GM18498 (cell line): ENCODE measurements around the gene CYP26A1.
"Not testable (repeated sequence)": the region's sequence is repeated elsewhere in the genome, so short reads cannot be mapped to it uniquely, and the experiment has no call there.

Experiments used
- ATAC-seq: cut with Tn5 transposase; IDR thresholded peaks from one replicate; pipeline ENCODE4 v1.9.1; 2021; ENCODE audit warnings: mild to moderate bottlenecking, moderate library complexity; ENCODE audit not compliant: unreplicated experiment

The CYP26A1 gene

GRCh38 chr10:93079663-93080349 lies 6.1 kb downstream of the CYP26A1 start:
- no peak for ATAC-seq

GRCh38 chr10:93080350-93081046 lies 6.8 kb downstream of the CYP26A1 start:
- ATAC-seq: peak; percentile 53

DNA sequence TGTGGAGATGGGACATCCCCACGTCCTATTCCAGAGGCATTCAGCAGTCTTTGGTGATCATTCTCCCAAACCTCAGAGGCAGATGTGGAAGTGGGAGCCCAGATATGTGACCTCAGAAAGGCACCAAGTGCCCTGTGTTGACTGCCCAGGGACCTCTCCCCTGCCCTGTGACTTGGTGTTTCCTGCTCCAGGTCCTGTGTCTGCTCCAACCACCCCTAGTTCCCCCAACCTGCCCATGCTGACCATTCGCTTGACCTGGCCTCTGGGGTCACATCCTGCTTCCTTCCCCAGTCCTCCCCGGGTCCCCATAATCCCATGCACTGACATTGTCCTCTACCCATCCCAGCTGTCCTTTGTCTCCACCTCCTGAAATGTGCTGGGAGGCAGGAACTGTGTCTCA lies 7.6 kb downstream of the CYP26A1 start:
- no peak for ATAC-seq

GRCh38 chr10:93081834-93082233 lies 8.1 kb downstream of the CYP26A1 start:
- no peak for ATAC-seq

DNA sequence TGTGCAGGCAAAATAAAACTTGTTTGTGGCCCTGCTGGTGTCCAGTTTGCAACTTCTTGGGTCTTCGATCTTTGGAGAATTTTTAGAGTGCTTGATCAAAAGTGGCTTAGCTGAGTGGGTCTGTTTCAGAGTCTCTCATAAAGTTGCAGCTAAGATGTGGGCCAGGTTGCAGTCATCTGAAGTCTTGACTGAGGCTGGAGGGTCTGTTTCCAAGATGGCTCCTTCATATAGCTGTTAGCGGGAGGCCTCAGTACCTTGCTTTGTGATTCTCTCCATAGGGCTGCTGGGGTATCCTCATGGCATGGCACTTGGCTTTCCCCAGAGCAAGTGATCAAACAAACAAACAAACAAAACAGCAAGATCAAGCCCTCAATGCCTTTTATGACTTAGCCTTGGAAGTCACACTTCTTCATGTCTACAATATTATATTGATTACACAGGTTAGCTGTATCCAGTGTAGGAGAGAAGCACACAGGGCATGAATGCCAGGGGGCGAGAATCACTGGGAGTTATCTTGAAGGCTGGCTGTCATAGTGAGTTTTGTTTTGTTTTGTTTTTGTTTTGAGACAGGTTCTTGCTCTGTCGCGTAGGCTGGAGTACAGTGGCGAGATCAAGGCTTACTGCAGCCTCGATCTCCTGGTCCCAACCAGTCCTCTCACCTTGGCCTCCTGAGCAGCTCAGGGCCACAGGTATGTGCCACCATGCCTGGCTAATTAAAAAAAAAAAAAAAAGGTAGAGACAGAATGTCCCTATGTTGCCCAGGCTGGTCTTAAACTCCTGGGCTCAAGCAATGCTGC lies 10.2 kb downstream of the CYP26A1 start:
- no peak for ATAC-seq

DNA sequence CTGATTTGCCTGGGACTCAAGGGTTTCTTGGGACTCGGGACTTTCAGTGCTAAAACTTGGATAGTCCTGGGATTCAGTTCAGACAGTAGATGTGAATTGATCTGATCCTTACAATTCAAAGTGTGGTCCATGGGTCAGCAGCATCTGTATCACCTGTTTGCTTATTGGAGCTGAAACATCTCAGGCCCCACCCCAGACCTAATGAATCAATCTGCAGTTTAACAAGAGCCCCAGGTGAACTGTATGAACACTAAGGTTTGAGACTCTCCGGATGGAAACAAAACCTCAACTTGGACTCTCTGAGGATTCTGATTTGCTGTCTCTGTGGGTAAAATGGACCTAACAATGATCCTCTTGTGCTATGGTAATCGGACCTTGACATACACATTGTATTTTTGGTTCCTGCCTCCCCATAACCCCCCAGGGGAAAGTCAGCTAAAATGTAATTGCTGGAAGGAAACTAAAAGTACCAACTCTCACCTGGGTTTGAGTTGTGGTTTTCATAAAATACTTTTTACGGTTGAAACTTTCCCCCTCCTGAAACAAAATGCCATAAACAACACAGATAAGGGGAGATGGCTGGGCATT lies 11.7 kb downstream of the CYP26A1 start:
- ATAC-seq: no peak

DNA sequence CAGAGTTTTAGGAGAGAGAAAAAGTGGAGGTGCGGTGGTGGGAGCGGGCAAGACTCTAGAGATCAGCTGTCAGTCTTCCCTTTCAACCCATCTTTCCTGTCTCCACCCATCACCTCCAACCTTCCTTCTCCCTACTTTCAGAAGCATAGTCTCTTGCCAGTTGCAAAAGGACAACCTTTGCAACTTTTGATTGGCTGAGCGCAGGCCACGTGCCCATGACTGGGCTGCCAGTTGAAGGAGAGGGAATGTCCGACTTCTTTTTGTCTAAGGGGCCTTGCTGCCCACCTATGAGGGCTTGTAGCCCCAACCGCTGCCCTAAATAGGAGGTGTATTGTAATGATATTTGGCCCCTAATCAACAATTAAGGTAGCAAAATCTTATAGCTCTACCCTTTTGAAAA lies 12.6 kb downstream of the CYP26A1 start:
- no peak for ATAC-seq

DNA sequence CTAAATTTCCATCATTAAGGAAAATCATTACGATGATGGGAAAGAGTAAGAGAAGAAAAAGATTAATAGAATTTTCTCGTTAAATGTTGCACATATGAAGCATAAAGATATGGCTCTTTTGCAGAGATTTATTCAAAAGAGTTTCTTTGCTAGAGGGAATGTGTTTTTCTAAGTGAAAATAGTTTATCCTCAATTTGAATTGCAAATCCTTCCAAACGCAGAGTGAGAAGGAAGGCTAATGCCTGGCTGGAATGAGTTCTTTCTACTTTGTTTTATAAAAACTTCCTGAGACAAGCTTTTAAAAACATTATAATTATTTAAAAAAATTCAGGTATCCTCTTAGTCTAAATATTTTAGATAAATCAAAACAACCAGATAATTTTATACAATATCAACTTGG lies 14.2 kb downstream of the CYP26A1 start:
- no peak for ATAC-seq

- ATAC-seq: no peak
These were observed 14.8 kb downstream of the CYP26A1 start for GRCh38 chr10:93088466-93088865.

GRCh38 chr10:93090619-93091018 lies 16.9 kb downstream of the CYP26A1 start:
- ATAC-seq: no peak

GRCh38 chr10:93091960-93092359 lies 18.3 kb downstream of the CYP26A1 start:
- no peak for ATAC-seq

DNA sequence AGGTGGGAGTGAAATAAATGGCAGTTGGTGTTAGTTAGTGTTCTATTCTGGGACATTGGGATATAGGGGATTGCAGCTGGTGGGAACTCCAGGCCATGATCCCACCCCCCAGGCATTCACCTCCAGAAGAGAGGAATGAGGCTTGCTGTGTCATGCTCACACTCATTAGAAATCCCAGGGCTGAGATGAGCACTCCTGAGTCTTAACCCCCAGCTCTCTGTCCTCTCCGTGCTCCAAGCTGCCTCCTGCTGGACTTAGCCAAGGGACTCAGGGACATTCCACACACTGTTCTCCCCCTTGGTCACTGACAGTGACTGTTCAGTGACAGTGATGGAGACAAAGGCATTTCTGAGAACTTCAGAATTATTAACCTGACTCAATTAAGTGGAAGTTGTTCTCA lies 21.5 kb downstream of the CYP26A1 start:
- ATAC-seq: no peak

DNA sequence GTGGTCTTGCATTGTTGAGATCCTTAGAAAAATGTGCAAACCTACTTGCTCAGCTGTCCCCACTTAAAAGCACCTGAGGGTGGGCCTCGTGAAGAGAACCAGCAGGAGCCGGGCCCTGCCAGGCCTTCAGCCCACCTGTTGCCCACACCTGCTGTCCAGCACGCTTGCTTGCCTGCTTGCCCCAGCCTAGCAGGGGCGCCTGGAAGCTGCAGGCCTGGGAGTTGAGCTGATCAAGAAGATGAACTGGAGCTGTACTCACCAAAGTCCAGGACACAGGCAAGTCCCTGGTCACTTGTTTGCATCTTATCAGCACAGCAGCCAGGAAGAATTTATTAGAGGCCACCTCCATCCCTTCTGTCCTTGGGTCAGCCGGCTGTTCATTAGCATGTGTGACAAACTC lies 23.2 kb downstream of the CYP26A1 start:
- ATAC-seq: no peak

- no peak for ATAC-seq
These were observed 23.7 kb downstream of the CYP26A1 start for GRCh38 chr10:93097386-93097785.

DNA sequence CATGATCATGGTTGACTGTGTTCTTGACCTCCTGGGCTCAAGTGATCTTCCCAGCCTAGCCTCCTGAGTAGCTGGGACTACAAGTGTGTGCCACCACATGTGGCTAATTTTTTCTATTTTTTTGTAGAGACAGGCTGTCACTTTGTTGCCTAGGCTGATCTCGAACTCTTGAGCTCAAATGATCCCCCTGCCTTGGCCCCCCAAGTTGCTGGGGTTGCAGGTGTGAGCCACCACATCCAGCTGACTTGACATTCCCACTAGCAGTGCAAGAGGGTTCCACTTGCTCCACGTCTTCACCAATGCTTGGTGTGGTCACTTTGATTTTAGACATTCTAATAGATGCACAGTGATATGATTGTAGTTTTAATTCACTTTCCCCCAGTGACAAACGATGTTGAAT lies 25.1 kb downstream of the CYP26A1 start:
- no peak for ATAC-seq

- ATAC-seq: no peak
These were observed 26.0 kb downstream of the CYP26A1 start for GRCh38 chr10:93099670-93100069.

DNA sequence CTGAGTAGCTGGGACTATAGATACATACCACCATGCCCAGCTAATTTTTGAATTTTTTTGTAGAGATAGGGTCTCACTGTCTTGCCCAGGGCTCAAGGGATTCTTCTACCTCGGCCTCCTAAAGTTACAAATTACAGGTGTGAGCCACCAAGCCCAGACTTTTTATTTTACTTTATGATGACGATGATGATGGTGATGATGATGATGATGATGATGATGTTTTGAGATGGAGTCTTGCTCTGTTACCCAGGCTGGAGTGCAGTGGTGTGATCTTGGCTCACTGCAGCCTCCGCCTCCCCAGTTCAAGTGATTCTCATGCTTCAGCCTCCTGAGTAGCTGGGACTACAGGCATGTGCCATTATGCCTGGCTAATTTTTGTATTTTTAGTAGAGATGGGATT lies 27.5 kb downstream of the CYP26A1 start:
- ATAC-seq: not testable (repeated sequence)

DNA sequence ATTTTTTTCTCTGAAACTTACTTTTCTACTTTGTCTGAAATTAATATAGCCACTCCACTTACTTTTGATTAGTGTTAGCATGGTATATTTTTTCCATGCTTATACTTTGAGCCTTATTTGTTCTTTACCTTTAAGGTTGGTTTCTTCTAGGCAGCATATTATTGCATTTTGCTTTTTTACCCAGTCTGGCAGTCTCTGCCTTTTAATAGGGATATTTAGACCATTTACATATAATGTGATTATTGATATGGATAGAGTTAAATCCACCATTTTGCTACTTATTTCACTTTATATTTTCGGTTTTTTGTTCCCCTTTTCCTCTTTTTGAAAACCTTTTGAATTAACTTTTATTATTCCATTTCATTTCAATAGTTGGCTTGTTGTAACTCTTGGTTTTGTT lies 30.3 kb downstream of the CYP26A1 start:
- no peak for ATAC-seq

- peak; percentile 39 for ATAC-seq
These were observed 33.0 kb downstream of the CYP26A1 start for GRCh38 chr10:93106631-93107072.

- peak; percentile 77 for ATAC-seq
These were observed 36.9 kb downstream of the CYP26A1 start for GRCh38 chr10:93110472-93111146.

GRCh38 chr10:93113042-93113441 lies 39.3 kb downstream of the CYP26A1 start:
- no peak for ATAC-seq
